ENCODE measurements around the gene SHROOM3.

Gene SHROOM3

DNA sequence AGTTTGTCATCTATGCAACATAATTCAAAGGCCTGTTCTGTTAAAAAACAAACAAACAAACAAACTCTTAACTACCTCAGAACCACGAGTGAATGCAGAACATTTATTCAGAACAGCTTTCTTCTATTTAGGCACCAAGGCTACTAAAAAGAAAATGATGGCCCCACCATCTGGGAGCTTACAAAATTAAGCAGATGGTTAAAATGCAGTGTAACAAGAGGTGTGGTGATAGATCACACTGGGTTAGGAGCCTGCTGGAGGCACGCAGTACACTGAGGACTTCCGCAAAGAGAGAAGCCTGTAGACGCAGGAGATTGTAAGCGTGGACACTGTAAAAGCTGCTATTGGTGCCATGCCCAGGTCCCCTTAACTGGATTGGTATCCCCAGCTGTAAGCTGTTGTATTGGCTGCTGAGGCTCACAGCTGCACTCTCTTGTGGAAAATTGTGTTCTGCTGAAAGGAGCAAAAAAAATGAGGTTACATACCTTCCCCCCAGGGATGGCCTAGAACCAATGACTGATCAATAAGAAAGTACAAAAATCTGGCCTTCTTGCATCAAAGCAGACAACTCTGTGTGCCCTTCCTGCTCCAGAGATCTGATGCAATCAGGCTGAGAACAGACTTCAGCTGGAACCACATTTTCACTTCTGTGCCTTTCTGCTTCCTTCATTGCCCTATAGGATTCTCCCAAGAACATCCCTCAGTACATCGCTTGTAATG lies 60.0 kb downstream of the SHROOM3 start:
- TF ChIP-seq GATA1 (IDR thresholded peaks at IDR 0.05; ENCODE audit: low read depth, low read length) (no peak), POLR2A (IDR thresholded peaks at IDR 0.05; ENCODE audit: low read length) (no peak)
- DNase-seq = no peak

DNA sequence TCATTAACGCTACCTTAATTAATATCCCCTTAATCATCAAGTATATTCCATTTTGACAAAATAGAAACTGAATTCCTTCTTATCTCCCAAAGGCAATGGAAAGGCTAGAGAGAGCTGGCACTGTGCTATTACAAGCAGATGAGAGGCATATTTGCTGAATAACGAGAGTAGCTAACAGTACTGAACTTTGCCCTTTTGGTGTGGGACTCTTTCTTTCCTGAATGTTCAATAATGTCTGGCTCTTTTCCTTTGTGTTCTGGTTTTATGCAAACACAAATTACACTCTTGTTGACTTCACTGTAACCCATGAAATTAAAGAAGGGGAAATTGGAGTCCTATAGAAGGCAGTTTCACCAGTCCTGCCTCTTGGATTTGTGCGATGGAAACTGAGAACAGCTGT lies 63.5 kb downstream of the SHROOM3 start:
- TF ChIP-seq POLR2A (IDR thresholded peaks at IDR 0.05; ENCODE audit: low read length) (no peak), GATA1 (IDR thresholded peaks at IDR 0.05; ENCODE audit: low read depth, low read length) (no peak)
- DNase-seq = no peak

DNA sequence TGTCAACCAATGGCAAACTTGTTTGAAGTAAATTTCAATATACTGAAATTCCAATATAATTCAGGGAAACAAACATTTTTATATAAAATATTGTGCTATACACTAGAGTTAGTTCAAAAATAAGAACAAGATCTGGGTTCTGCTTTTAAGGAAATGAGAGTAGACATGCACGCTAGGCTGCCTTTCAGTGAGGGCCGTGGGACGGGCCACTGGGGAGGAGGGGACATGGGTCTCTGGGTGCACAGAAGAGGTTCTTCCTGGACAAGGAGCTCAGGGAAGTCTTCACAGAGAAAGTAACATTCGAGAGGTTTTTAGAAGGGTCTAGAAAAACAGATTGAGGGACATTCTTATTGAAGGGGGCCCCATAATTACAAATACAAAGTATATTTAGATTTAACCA lies 64.4 kb downstream of the SHROOM3 start:
- TF ChIP-seq POLR2A (IDR thresholded peaks at IDR 0.05; ENCODE audit: low read length) (no peak), GATA1 (IDR thresholded peaks at IDR 0.05; ENCODE audit: low read depth, low read length) (no peak)
- no peak for DNase-seq

DNA sequence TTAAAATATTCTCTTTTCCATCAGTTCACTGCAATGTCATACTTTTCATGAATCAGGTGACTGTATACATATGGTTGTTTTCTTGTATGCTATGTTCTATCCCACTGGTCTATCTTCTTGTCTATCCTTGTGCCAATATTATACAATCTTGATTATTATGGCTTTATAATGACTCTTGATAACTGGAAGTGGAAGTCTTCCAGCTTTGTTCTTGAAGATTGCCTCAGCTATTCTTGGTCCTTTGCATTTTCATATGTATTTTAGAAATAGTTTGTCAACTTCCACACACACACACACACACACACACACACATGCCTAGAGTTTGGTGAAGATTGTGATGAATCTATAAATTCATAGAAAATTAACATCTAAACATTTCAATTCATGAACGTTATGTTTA lies 67.9 kb downstream of the SHROOM3 start:
- no peak for DNase-seq
- TF ChIP-seq POLR2A (IDR thresholded peaks at IDR 0.05; ENCODE audit: low read length) = no peak
- TF ChIP-seq GATA1 (IDR thresholded peaks at IDR 0.05; ENCODE audit: low read depth, low read length) = no peak

DNA sequence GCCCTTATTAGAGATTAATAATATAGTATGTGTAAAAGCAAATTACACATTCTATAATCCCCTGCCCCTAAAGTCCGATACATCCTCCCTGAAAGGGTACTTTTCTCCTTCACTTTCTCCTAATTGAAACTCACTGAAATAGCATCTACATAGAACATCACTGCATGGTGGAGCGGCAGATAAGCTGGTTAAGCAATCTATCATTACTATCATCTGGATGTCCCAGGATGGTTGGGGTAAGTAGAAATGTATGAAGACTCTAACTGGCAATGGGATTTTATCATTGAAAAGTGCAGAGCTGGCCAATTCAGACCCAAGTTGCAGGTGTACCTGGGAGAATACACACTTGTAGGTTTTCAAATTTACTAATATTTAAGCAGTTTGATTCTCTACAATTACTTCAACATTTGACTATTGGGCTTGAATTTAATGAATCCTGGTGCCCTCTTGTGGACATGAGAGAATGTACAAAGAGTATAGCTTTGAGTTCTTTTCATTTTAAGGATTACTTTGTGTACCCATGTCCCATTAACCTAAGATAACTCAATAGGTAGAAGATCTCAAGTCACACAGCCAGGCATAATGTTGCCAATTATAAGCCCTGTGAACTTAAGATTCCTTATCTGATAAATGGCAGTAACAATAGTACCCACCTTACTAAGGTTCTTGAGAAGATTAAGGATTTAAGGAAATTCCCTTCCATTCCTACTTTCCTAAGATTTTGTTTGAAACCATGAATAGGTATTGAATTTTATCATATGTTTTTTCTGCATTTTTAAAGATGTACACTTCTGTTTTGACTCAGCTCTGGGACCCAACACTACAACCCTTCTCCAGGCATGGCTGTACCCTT lies 69.8 kb downstream of the SHROOM3 start:
- no peak for TF ChIP-seq POLR2A (IDR thresholded peaks at IDR 0.05; ENCODE audit: low read length)
- no peak for TF ChIP-seq GATA1 (IDR thresholded peaks at IDR 0.05; ENCODE audit: low read depth, low read length)
- DNase-seq = peak; percentile 24 to 55

DNA sequence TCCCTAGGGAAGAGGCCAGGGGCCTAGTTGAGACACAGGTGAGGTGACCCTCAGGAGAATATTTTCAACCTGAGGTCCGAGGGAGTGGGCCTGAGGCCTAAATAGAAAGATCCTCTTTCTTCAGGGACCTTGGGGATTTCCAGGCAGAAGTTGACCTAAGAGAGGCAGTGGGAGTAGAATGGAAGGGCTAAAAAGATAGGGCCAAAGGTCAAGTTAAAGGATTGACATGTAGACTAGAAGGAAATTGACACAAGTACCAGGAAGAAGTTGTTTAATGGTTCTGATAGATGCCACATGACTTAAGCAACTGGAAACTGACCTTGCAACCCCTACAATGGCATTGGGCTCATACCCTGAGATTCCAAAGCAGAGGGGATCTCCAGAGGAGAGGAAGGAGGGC lies 76.9 kb downstream of the SHROOM3 start:
- no peak for TF ChIP-seq GATA1 (IDR thresholded peaks at IDR 0.05; ENCODE audit: low read depth, low read length)
- TF ChIP-seq POLR2A (IDR thresholded peaks at IDR 0.05; ENCODE audit: low read length) = no peak
- DNase-seq = no peak

DNA sequence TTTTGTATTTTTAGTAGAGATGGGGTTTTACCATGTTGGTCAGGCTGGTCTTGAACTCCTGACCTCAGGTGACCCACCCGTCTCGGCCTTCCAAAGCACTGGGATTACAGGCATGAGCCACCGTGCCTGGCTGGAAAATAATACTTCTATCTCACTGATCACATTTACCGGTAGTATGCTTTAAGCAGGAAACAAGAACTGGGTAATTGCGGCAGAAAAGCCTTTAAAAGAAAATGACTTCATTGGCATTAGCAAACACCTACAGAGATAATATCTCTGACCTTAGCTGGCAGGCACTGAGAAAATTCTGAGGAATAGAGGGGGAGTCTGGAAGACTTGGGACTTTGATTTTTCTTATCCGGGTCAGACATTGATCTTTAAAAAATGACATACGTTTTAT lies 78.5 kb downstream of the SHROOM3 start:
- DNase-seq = no peak
- TF ChIP-seq POLR2A (IDR thresholded peaks at IDR 0.05; ENCODE audit: low read length) = no peak
- no peak for TF ChIP-seq GATA1 (IDR thresholded peaks at IDR 0.05; ENCODE audit: low read depth, low read length)

DNA sequence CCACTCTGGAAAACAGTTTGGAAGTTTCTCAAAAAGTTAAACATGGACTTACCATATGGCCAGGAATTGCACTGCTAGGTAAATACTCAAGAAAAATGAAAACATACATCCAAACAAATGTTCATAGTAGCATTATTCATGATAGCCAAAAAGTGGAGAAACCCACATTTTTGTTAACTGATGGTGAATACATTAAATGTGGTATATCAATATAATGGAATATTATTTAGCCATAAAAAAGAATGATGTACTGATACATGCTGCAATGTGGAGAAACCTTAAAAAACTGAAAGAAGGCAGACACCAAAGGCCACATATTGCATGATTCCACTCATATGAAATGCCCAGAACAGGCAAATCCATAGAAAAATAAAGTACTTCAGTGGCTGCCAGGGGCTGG lies 79.1 kb downstream of the SHROOM3 start:
- no peak for DNase-seq
- TF ChIP-seq POLR2A (IDR thresholded peaks at IDR 0.05; ENCODE audit: low read length) (no peak), GATA1 (IDR thresholded peaks at IDR 0.05; ENCODE audit: low read depth, low read length) (no peak)

DNA sequence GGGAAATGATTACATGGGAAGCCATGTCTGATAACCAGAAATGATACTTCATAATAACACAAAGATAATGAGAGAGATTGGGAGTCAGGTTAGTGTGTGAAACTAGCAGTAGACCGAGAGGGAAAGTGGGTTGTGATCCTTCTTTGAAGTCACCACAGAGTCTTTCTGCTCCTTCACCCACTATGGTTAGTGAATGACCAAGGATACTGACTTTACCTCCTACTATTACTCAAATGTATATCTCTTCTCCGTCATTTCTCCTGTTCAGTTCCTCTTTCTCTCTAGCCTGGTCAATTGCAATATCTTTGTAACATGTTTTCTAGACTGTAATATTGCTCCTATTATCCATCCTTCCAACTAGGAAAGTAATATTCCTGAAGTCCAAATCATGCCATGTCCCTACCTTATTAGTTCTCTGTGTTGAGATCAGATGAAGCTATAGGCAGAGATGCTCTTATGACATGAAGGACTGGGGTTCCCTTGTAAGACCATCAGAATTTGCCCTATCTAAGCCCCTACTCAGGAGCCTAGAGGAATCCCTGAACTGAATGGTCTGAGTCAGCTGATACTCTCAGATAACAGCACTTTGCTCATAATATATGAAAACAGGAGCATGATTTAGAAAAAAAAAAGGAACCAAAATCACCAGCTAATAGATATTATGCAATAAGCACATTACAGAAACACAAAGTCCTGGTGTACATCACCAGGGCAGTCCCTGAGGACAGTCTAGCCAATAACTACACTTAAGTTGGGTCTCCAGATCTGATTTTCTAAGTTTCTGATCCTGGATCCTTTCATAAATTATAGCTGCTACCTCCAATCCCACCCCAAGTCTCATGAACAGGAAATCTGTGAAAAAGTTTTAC lies 81.2 kb downstream of the SHROOM3 start:
- no peak for DNase-seq
- TF ChIP-seq POLR2A (IDR thresholded peaks at IDR 0.05; ENCODE audit: low read length) (no peak), GATA1 (IDR thresholded peaks at IDR 0.05; ENCODE audit: low read depth, low read length) (no peak)

DNA sequence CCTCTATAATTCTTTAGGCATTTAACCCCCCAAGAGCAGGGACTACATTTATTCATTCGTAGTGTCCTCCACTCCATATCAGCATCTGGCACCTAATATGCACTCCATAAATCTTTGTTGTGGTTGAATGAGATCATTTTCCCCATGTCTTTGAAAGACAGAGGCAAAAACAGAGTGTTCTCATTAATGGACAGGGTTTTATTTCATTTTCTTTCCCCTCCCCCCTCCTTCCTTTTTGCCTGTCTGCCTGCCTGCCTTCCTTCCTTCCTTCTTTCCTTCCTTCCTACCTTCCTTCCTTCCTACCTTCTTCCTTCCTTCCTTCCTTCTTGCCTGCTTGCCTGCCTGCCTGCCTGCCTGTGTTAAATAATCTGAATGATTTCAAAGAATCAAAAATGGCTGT lies 83.2 kb downstream of the SHROOM3 start:
- TF ChIP-seq POLR2A (IDR thresholded peaks at IDR 0.05; ENCODE audit: low read length) = no peak
- no peak for TF ChIP-seq GATA1 (IDR thresholded peaks at IDR 0.05; ENCODE audit: low read depth, low read length)
- no peak for DNase-seq

DNA sequence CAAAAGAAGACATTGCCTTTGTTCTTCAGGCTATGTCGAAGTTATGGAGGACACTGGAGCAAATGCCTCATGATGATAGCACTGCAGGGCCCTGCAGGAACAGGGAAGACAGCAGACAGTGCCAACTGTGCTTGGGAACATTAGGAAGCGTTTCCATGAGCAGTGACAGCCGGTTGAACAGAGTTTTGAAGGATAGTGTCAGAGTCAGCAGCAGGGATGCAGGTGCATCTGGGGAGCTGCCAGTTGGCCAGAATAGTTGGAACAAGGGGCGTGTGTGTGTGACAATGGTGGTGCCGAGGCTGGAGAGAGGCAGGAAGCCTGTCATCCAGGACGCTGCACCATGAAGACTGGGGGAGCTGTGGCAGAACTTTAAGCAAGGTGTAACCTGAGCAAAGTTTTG lies 88.6 kb downstream of the SHROOM3 start:
- no peak for TF ChIP-seq POLR2A (IDR thresholded peaks at IDR 0.05; ENCODE audit: low read length)
- no peak for TF ChIP-seq GATA1 (IDR thresholded peaks at IDR 0.05; ENCODE audit: low read depth, low read length)
- DNase-seq = no peak

DNA sequence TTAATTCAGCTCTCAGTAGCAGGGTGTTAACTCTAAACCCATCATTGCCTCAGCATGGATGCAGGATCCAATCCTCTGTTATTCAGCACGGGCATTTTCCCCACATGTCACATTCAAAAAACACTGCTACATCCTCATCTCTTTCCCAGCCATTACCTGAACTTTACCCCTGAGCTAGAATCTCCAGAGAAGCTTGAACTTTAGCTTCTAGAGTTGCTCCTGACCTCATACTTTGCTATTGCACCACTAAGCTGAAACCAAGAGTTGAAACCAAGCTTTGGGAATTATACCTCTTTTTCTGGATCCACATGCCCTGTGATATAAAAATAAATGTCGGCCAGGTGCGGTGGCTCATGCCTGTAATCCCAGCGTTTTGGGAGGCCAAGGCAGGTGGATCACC lies 90.7 kb downstream of the SHROOM3 start:
- no peak for DNase-seq
- no peak for TF ChIP-seq POLR2A (IDR thresholded peaks at IDR 0.05; ENCODE audit: low read length)
- TF ChIP-seq GATA1 (IDR thresholded peaks at IDR 0.05; ENCODE audit: low read depth, low read length) = no peak

DNA sequence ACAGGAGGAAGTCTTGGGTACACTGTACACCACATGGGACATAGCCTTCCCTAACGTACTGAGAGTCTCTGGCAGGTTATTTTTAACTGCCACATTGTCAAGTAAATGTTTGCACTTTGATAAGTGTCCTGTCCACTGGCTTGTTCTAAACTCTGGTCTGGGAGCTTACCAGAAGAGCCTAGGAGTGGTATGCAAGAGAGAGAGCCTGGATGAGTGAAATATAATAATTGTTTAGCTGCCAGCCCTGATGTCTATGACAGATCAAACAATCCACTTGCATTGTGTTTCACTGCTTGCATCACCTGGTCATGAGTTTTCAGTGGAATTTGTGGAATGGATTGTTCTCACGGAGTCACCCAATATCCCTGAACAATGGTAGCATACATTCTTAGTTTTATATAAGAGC lies 91.6 kb downstream of the SHROOM3 start:
- DNase-seq = no peak
- TF ChIP-seq POLR2A (IDR thresholded peaks at IDR 0.05; ENCODE audit: low read length) (no peak), GATA1 (IDR thresholded peaks at IDR 0.05; ENCODE audit: low read depth, low read length) (no peak)

DNA sequence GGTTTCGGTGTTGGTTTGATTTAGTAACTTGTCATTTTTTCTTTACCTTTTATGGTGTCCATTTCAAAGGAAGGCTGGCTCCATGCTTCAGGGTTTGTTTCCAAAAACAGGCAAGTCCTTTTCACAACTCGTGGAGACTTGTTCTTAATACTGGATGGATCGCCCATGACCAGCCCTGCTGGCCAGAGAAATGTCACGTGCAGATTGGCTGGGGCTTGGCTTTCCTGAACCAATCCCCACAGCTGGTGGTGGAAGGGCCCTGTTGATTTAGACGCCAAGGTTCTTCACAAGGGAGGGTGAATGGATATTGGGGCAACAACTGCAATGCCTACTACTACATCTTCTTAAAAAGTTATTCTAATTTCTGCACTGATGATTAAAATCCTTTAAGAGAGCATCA lies 92.6 kb downstream of the SHROOM3 start:
- no peak for TF ChIP-seq GATA1 (IDR thresholded peaks at IDR 0.05; ENCODE audit: low read depth, low read length)
- DNase-seq = no peak

Data from erythroblast (primary cell).